GM23338 (cell line): Measurements from ENCODE around the gene CTNNA3.

Experiments used
- EZH2 ChIP-seq: fragments of 200-600 bp; sonication (generic); IDR thresholded peaks from one replicate; pipeline ENCODE4 v1.8.0; 2017; ENCODE audit warnings: antibody characterized with exemption, mild to moderate bottlenecking, low read depth; ENCODE audit not compliant: unreplicated experiment
- EZH2phosphoT487 ChIP-seq: fragments of 200-600 bp; sonication (generic); IDR thresholded peaks from one replicate; pipeline ENCODE4 v1.8.1; 2018; ENCODE audit warnings: antibody characterized with exemption; ENCODE audit not compliant: unreplicated experiment
- NANOG ChIP-seq: IDR thresholded peaks from 2 replicates; pipeline ENCODE4 v1.6.1; 2016; ENCODE audit warnings: antibody characterized with exemption, borderline replicate concordance
- POLR2AphosphoS5 ChIP-seq: IDR thresholded peaks from 2 replicates; pipeline ENCODE4 v1.6.1; 2016; ENCODE audit warnings: antibody characterized with exemption, low read depth
- REST ChIP-seq: IDR thresholded peaks from one replicate; pipeline ENCODE4 v1.6.1; 2018; ENCODE audit warnings: antibody characterized with exemption; ENCODE audit not compliant: unreplicated experiment
- TF ChIP-seq, protein P1 (sequence below), 2 experiments: fragments of 200-600 bp in 1 of 2; sonication (generic) in 1 of 2; conservative IDR thresholded peaks; 2 replicates each; pipeline versions ENCODE4 v1.5.1 to v1.6.1; 2016 to 2017; ENCODE audit warnings: antibody characterized with exemption in 2 of 2, low read depth in 2 of 2, mild to moderate bottlenecking in 2 of 2, moderate library complexity in 1 of 2

DNA sequence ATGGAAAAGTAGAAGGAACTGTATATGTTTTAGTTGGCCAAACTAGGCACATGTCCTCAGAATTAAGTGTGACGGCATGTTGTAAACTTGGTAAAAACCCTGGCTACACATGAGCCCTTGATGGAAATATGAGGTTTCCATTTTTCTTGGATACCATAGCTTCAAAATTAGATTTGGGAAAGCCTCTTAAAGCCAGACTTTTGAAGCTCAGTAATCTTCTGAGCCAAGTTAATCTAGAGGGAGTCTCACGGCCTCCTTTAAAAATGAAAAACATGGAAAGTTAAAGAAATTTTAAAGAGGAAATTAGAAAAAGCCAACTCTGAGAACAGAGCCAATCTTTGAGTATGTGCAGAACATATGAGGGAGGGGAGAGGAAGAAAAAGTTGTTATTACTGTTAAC lies 376.0 kb downstream of the CTNNA3 start:
- TF ChIP-seq REST: no peak
- TF ChIP-seq EZH2phosphoT487: no peak
- TF ChIP-seq EZH2: no peak
- TF ChIP-seq, protein P1, sequence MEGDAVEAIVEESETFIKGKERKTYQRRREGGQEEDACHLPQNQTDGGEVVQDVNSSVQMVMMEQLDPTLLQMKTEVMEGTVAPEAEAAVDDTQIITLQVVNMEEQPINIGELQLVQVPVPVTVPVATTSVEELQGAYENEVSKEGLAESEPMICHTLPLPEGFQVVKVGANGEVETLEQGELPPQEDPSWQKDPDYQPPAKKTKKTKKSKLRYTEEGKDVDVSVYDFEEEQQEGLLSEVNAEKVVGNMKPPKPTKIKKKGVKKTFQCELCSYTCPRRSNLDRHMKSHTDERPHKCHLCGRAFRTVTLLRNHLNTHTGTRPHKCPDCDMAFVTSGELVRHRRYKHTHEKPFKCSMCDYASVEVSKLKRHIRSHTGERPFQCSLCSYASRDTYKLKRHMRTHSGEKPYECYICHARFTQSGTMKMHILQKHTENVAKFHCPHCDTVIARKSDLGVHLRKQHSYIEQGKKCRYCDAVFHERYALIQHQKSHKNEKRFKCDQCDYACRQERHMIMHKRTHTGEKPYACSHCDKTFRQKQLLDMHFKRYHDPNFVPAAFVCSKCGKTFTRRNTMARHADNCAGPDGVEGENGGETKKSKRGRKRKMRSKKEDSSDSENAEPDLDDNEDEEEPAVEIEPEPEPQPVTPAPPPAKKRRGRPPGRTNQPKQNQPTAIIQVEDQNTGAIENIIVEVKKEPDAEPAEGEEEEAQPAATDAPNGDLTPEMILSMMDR (conservative IDR thresholded peaks at IDR 0.05; ENCODE audit: low read depth in 2 of 2): no peak
- no peak for TF ChIP-seq POLR2AphosphoS5
- TF ChIP-seq NANOG: no peak
